GM12875 (cell line): ENCODE data around the gene ANKRD66.

Source experiments
- H3K4me3 ChIP-seq: one replicate; pipeline ENCODE4 v1.5.1; 2011; ENCODE audit warnings: low read depth, low read length, control low read depth
- TF ChIP-seq, protein P1 (sequence below): IDR thresholded peaks from 2 replicates; pipeline ENCODE4 v1.5.1; 2011; ENCODE audit warnings: low read depth, mild to moderate bottlenecking, control low read depth, inconsistent platforms, low read length, moderate library complexity, borderline replicate concordance; ENCODE audit not compliant: insufficient read depth

Gene ANKRD66

GRCh38 chr6:46792635-46793034, 45.9 kb downstream of the ANKRD66 start:
- no peak overlapping the region for H3K4me3 ChIP-seq
- TF ChIP-seq, protein P1, sequence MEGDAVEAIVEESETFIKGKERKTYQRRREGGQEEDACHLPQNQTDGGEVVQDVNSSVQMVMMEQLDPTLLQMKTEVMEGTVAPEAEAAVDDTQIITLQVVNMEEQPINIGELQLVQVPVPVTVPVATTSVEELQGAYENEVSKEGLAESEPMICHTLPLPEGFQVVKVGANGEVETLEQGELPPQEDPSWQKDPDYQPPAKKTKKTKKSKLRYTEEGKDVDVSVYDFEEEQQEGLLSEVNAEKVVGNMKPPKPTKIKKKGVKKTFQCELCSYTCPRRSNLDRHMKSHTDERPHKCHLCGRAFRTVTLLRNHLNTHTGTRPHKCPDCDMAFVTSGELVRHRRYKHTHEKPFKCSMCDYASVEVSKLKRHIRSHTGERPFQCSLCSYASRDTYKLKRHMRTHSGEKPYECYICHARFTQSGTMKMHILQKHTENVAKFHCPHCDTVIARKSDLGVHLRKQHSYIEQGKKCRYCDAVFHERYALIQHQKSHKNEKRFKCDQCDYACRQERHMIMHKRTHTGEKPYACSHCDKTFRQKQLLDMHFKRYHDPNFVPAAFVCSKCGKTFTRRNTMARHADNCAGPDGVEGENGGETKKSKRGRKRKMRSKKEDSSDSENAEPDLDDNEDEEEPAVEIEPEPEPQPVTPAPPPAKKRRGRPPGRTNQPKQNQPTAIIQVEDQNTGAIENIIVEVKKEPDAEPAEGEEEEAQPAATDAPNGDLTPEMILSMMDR = no peak

- H3K4me3 ChIP-seq = no peak within 1 kb of the TSS
- TF ChIP-seq, protein P1 = no peak
Observed at GRCh38 chr6:46793138-46793537, 46.4 kb downstream of the ANKRD66 start, which contains the start of gene MEP1A. Gene MEP1A, plus strand, starts transcription at chr6:46793389. Its CDS starts 10 bp downstream, at chr6:46793399.

GRCh38 chr6:46794068-46794467, 47.3 kb downstream of the ANKRD66 start:
- TF ChIP-seq, protein P1 = no peak
- no peak overlapping the region for H3K4me3 ChIP-seq

DNA sequence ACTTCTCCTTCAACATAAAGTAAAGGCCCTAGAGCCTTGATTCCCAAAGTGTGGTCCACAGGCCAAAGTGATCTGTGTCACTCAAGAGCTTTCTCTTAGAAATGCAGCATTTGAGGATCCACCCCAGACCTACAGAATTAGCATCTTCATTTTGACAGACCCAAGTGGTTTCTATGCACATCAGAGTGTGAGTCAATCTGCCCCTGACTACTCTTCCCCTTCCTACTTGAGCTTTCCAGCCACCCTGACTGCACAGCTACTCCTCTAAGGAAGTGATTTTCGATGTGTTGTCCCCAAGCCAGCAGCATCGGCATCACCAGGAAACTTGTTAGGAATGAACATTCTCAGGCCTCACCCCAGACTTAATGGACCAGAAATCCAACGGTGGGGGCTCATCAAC, 49.1 kb downstream of the ANKRD66 start:
- TF ChIP-seq, protein P1 = no peak
- H3K4me3 ChIP-seq = no peak overlapping the region

DNA sequence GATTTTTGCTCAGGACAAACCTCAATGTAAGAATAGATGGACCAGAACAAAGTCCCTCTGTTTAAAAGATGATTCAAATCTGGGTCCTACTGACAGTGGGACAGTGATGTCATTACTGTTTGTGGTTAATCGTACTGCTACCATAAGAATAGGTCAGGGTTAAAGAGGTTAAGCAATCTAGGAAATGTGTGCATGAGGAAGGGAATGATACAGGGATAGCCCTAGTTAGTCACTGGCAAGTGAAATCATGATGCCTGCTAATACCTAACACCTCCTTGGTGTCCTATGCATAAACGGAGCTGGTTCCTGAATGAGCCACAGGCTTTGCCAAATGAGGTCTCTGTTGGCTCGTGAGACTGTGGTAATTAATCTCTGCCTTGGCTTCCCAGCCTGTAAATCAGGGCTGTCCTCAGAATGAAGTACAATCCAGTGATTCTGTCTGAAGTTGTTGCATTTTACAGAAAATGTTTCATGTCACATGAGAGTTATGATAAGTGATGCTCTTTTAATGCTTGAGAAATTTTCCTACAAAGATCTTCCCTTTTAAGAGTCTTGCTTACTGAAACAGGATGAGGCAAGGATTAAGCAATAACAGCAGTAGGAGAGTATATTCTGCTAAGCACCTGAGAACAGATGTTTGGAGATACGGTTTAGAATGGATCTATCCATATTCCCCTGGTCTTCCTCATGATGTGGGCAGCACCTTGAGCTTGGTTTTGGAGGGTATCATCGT, 50.3 kb downstream of the ANKRD66 start:
- no peak overlapping the region for H3K4me3 ChIP-seq
- TF ChIP-seq, protein P1 = no peak

DNA sequence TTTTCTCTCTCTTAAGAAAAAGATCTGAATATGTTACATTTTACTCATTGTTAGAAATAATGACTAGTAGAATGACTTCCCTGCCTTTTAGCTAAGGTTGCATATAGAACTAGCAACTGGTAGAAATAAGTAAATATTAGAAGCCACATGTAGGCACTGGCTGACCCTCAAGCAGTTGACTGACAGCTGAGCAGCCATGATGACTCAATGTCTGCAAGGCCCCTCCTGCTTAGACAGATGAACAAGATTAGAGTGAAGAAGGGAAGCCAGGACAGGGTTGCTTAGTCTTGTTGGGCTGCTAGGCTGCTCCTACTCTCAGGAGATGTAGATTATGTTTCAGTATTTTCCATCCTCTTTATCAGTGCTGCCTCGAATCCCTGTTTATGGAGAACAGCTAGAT, 52.9 kb downstream of the ANKRD66 start:
- no peak overlapping the region for H3K4me3 ChIP-seq
- TF ChIP-seq, protein P1 = no peak

- TF ChIP-seq, protein P1 = no peak
Observed at GRCh38 chr6:46808806-46809205, 62.1 kb downstream of the ANKRD66 start.

More at GRCh38 chr6:46808806-46809205, 62.1 kb downstream of the ANKRD66 start:
- no peak overlapping the region for H3K4me3 ChIP-seq
